CD4-positive, alpha-beta T cell treated with Interleukin-17A for 1 hour (primary cell): ENCODE results near the gene ADGRG3.

ENCODE experiments used
- DNase-seq: peaks from one replicate; pipeline ENCODE4 v3.0.0-alpha.2; 2020

ADGRG3 gene

GRCh38 chr16:57681950-57682728 is 14.0 kb downstream of the ADGRG3 start:
- no peak for DNase-seq

DNA sequence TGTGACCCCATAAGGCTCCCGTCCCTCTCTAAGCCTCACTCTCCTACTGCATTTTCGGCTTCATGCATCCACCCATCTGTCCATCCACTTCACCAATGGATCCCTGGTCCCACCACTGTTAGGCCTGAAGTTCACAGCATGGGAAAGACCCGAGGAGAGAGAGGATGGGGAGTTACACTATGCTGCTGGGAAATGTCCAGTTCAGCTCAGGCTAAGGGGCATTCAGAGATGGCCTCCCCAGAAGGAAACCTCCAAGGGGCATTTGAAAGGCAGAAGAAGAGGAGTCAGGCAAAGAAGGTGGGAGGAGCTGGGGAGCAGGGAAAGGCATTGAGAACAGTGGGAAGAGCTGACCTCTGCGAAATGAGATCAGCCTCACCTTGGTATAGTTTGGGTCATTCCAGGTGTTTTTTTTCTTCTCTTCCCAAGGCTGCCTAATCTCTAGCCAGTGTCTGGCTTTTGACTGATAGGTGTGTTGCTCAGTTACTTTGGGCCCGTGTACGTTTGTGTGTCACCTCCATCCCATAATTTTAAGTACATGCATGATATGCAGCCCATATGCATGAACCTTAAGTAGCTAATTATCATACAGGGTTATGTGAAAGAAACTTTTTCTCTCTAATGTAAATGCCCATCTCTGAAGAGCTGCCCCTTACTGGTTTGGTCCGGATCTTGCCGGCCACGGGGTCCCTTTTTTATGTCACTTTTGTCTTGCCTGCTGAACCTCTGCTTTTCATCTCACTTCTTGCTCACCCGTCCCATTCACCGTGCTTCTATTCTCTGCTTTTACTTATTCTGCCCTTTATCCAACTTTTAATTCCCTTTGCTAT is 14.9 kb downstream of the ADGRG3 start:
- DNase-seq = no peak

GRCh38 chr16:57683636-57684545 is 15.8 kb downstream of the ADGRG3 start:
- DNase-seq = no peak

DNA sequence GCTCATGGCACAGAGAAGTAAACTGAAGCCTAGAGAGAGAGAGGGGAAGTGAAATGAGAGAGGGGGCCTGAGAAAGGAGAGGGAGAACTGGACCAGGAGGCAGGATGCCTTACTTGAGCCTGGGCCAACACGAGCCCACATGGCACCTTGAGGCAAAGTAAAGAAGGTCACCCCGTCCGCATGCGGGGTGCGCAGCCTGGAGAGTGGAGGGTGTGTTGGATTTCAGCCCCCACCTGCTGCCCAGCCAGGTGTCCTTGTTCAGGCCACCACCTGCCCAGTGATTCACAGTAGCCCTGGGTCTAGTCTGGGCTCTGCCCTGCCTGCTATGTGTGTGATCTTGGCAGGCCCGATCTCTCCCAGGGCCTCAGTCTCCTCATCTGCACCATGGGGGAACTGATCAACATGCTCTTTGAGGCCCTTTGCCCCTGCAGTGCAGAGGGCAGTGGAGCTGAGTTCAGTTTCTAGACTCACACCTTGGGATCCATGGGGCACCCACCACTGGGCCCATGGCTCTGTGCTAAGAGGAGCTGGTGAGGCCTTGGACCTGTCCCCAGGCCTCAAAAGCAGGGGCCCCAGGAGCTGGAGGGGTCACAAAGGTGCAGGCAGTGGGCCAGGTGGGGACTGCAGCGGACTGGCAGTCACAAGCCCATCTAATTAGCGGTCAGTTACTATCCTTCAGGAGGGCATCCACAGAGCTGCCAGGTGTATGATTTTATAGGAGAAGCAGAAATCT is 16.7 kb downstream of the ADGRG3 start:
- DNase-seq = no peak

DNA sequence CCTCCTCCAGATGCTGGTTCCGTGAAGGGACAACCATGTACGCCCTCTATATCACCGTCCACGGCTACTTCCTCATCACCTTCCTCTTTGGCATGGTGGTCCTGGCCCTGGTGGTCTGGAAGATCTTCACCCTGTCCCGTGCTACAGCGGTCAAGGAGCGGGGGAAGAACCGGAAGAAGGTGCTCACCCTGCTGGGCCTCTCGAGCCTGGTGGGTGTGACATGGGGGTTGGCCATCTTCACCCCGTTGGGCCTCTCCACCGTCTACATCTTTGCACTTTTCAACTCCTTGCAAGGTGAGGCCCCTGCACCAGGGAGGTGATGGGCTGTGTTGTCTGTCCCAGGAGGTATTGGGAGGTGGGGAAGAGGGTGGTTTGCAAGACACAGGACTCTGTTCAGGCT is 17.5 kb downstream of the ADGRG3 start:
- no peak for DNase-seq

DNA sequence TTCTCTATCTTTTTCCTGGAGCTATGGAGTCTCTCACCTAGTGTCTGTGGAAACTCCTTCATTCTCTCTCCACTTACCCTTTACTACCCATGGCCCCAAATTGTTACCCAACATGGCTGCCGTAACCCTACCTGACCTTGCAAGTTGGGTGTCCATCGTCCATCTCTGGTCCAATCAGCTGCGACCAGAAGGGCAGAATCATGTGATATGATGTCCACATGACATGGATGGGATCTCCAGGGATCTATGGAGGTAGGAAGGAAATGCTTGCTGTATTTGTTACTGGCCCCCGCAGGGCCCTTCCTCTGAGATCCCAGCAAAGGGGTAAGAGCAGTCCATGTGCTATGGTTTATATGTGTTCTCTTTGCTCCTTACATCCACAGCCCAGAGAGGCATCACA is 18.5 kb downstream of the ADGRG3 start:
- DNase-seq = no peak

DNA sequence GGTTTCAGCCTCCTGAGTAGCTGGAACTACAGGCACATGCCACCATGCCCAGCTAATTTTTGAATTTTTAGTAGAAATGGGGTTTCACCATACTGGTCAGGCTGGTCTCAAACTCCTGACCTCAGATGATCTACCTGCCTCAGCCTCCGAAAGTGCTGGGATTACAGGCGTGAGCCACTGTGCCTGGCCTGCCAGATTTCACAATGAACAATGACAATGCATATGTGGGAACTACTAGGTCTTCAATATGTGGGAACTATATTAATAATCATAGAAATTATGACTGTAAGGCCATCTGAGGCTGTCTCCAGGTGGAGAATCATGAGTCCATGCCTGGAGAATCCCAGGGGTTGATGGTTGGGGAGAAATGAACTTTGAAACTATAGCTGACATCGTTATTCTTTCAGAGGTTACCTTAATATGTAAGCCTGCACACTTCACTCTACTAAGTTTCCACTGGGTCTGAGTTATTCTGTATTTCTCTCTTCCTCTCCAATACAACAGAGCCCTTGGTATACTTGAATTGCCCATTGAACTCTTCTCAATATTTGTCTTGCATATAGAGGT is 19.3 kb downstream of the ADGRG3 start:
- DNase-seq = no peak

DNA sequence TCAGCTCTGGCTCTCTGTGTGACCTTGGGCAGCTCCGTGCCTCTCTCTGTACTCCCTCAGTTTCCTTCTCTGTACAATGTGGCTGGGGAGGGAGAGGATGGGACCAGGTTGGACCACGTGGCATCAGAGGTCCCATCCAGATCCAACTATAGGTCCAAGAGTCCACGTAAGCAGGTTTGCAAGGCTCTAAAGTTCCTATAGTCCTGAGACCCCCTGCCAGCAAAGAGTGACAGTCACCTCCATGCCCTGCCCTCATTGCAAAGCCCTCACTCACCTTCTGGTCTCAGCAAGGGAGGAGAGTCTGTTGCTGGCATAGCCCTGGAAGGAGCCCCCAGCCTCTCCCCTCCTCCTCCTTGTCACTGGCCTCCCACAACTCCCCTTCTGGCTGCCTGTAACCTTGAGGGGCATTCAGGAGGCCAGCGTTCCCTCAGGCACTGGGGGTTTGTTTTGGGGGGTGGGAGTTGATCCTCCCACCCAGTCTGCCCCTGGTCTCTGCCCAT is 20.4 kb downstream of the ADGRG3 start:
- DNase-seq = no peak

GRCh38 chr16:57688987-57689761 is 21.1 kb downstream of the ADGRG3 start:
- DNase-seq = no peak

- DNase-seq = peak; percentile 59
Measured at GRCh38 chr16:57689762-57690558, 21.9 kb downstream of the ADGRG3 start.

DNA sequence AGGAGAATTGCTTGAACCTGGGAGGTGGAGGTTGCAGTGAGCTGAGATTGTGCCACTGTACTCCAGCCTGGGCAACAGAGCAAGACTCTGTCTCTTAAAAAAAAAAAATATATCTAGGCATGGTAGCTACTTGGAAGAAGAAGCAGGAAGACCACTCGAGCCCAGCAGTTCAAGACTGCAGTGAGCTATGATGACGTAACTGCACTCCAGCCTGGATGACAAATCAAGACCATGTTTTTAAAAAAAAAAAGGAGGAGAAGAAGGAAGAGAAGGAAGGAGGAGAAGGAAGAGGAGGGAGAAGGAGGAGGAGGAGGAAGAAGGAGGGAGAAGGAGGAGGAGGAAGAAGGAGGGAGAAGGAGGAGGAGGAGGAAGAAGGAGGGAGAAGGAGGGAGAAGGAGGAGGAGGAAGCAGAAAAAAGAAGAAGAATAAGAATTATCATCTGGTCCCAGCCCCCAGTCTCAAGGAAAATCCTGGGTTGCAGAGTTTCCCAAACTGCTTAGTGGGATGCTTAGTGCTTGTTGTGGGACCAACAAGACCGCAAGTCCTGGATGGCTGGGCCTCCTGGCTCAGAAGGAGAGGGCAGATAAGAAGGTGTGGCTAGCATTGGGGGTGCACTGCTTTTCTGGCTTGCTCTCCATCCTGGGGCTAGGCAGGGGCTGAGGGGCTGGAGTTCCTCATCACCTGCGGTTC is 22.8 kb downstream of the ADGRG3 start:
- DNase-seq = no peak

DNA sequence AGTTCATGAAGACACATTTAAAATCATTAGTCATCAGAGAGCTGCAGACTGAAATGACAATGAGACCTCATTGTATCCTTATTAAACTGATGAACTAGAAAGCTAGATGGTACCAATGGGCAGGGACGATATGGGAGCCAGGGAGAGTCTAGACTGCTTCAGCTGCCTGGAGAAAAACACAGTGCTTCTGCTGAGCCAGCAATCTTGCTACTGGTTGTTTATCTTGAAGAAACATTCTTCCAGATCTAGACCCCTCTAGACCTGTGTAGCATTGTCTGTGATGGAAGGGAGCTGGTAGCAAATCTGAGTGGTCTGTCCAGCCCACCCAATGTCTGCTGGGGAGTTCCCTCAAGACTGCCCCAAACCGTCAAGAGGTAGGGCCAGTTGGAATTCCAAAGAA is 24.5 kb downstream of the ADGRG3 start:
- no peak for DNase-seq

DNA sequence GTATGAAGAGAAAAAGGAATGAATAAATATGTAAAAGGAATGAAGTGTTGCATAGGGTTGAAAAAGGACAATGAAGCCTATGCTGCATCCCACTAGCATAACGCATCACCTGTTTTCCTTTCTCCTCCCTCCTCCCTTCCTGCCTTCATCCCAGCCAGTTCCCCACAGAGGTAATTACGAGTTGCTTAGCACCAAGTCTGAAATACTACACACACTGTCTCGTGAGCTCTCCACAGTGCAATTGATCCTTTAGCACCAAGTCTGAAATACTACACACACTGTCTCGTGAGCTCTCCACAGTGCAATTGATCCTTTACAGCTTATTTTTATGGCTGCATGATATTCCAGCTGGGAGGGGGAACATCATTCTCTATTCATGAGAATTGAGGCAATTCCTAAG is 25.4 kb downstream of the ADGRG3 start:
- DNase-seq = no peak

DNA sequence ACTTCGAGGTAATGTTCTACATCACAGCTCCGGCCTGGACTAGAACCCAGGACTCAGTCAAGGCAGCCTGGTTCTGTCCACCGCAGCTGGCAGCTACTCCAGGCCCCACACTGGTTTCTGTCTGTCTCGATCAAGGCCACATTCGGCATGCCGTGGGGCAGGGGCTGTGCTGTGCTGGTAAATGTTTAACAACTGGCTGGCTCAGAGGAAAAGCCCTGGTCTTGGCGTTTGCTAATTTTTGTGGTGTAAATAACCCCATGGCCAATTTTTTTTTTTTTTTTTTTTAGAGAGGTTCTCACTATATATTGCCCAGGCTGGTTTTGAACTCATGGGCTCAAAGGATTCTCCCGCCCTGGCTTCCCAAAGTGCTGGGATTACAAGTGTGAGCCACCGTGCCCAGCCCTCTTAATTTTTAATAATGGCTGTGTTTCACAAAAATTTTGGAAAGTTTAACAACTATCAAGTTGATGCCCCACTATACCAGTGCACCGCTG is 26.2 kb downstream of the ADGRG3 start:
- no peak for DNase-seq

- DNase-seq = peak; percentile 41
Measured at GRCh38 chr16:57694725-57695679, 26.9 kb downstream of the ADGRG3 start, which contains the start of gene DRC7. Gene DRC7, plus strand, starts transcription at chr16:57694806. Its CDS starts 3,144 bp downstream, at chr16:57697950.

DNA sequence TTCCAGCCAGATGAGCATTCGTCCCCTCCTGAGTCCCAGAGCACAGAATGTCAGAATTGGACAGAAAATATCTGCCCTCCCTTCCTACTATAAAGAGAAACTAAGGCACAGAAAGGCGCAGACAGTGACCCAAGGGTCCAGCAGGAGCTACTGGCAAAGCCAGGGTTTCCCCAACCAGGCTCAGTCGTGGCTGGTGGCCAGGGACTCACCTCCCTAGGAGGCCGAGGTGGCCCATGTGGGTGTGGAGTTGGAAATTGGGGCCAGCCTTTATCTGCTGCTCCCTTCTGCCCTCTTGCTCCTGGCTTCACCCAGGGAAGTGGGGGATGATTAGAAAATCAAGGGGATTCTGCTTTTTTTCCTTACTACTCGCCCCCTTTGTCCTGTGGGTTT is 27.6 kb downstream of the ADGRG3 start:
- DNase-seq = no peak

GRCh38 chr16:57696240-57696639 is 28.1 kb downstream of the ADGRG3 start:
- DNase-seq = no peak
